Adrenal gland (tissue), 12 donors: ENCODE data around the gene MAPRE3. TPM values are rescaled to one million over a fixed set of nuclear protein-coding genes. Genes with fewer than 3 reads are reported as not detected.
A peak's percentile ranks its signal among the peaks of the same experiment; 100 is the strongest.

Source experiments
- DNase-seq, 7 donors: peaks; one replicate each; pipeline ENCODE4 v3.0.0-alpha.2; 2019 to 2020
- H3K27ac ChIP-seq, 5 donors: fragments of 200-600 bp; sonication (generic) in 4 of 5; 1 replicate in 3 of 5; 2 replicates in 2 of 5; pipeline versions ENCODE4 v1.5.1 to v1.8.0; 2016 to 2020; ENCODE audit warnings: mild to moderate bottlenecking in 1 of 5
- H3K27me3 ChIP-seq: fragments of 200-600 bp; 2 replicates; pipeline ENCODE4 v1.8.0; 2021
- H3K36me3 ChIP-seq, 2 donors: fragments of 200-600 bp; replicated peaks in 1 of 2; 1 replicate in 1 of 2; 2 replicates in 1 of 2; pipeline versions ENCODE4 v1.5.1 to v1.8.0; 2018 to 2022
- H3K4me1 ChIP-seq, 2 donors: fragments of 200-600 bp; replicated peaks in 1 of 2; 1 replicate in 1 of 2; 2 replicates in 1 of 2; pipeline versions ENCODE4 v1.5.1 to v1.8.0; 2018 to 2021
- H3K4me3 ChIP-seq, 4 donors: fragments of 200-600 bp; sonication (generic) in 3 of 4; one replicate each; pipeline ENCODE4 v1.5.1; 2016 to 2018
- H3K9me3 ChIP-seq, 3 donors: fragments of 200-600 bp; sonication (generic) in 1 of 3; replicated peaks in 1 of 3; 1 replicate in 2 of 3; 2 replicates in 1 of 3; pipeline versions ENCODE4 v1.5.1 to v1.8.0; 2016 to 2021
- POLR2A ChIP-seq, 2 donors: fragments of 450-650 bp; IDR thresholded peaks; one replicate each; pipeline ENCODE4 v1.6.1; 2017; ENCODE audit warnings: antibody characterized with exemption in 2 of 2, mild to moderate bottlenecking in 2 of 2, moderate library complexity in 1 of 2
- WGBS, 4 donors: extraction: QIAGEN DNeasy Blood & Tissue Kit in 2 of 4; methylation state at CpG; one replicate each; pipeline versions ENCODE4 v1.1.5 to v1.1.7; 2013 to 2017; 5-methylcytosine and 5-hydroxymethylcytosine counted together
- intact Hi-C, 2 donors: fragments of 100-400 bp; cut with DNase I; formaldehyde crosslinking; loops; one replicate each; pipeline versions ENCODE4 v1.14.1 to v1.15.0; 2022 to 2023
- polyA plus RNA-seq, 3 donors: library from polyadenylated mRNA; stranded (reverse); fragments of 200-250 nt in 2 of 3; fragments of 350-450 nt in 1 of 3; fragmentation: Illumina TruSeq in 1 of 3; extraction: RNeasy Lipid Tissue Mini Kit (QIAGEN cat#74804) in 1 of 3; gene quantifications; one replicate each; pipeline ENCODE4 v1.2.3, GENCODE V29; 2013 to 2014
- total RNA-seq, 9 donors: library from RNA; depleted of rRNA in 4 of 9; stranded (reverse); fragments of >200 nt in 4 of 9; fragments of 120-200 nt in 1 of 9; fragmentation: NEBNext Ultra II Directional in 1 of 9; extraction: Animal tissue kit (Norgen Biotek cat#: 25700) in 1 of 9; gene quantifications; one replicate each; pipeline versions ENCODE4 v1.1.0 to v1.2.4, GENCODE V29; 2013 to 2023
- TF ChIP-seq, protein P1 (sequence below), 6 experiments: fragments of 450-650 bp in 4 of 6; fragments of 200-600 bp in 2 of 6; sonication (generic) in 1 of 6; IDR thresholded peaks; 1 replicate in 5 of 6; 2 replicates in 1 of 6; pipeline versions ENCODE4 v1.5.1 to v1.8.0; 2016 to 2021; ENCODE audit warnings: antibody characterized with exemption in 6 of 6, mild to moderate bottlenecking in 2 of 6, moderate library complexity in 1 of 6
- donor health status: healthy with polysubstance abuse.
- donor health status: Bipolar disorder and iron deficiency.
- donor health status: DM: yes; HTN: yes; CAD: no.
- donor health status: DM: no; HTN: no; CAD: no.
- donor health status: DM: no; HTN: no; CAD: no.
- donor health status: DM: yes; HTN: yes; CAD: no.

Gene MAPRE3
- total and polyA plus RNA-seq, 12 donors: 11.0 to 73.0 (median 19.3) TPM

DNA sequence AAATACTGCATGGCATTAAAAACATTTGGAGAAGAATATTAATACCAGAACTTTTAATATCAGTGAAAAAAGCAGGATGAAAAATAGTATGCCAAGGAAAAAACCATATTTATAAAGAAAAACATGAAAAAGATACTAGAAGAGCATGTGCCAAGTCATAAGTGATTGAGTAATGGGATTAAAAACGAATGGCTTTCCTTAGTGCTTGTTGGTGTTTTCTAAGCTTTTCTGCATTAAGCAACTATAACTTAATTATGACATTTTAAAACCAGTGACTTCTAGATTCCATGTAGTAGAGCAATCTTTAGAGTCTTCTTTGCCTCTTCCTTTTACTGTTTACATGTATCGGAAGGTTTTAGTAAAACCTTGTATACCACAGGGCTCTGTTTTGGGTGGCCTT is 6.6 kb downstream of the MAPRE3 start:
- H3K4me1 ChIP-seq: peaks cover 0 to under 1% of the 10 kb centered on the region in 2 donors
- no peak overlapping the region for H3K27ac ChIP-seq
- no peak for TF ChIP-seq POLR2A (IDR thresholded peaks at IDR 0.05)
- TF ChIP-seq, protein P1, sequence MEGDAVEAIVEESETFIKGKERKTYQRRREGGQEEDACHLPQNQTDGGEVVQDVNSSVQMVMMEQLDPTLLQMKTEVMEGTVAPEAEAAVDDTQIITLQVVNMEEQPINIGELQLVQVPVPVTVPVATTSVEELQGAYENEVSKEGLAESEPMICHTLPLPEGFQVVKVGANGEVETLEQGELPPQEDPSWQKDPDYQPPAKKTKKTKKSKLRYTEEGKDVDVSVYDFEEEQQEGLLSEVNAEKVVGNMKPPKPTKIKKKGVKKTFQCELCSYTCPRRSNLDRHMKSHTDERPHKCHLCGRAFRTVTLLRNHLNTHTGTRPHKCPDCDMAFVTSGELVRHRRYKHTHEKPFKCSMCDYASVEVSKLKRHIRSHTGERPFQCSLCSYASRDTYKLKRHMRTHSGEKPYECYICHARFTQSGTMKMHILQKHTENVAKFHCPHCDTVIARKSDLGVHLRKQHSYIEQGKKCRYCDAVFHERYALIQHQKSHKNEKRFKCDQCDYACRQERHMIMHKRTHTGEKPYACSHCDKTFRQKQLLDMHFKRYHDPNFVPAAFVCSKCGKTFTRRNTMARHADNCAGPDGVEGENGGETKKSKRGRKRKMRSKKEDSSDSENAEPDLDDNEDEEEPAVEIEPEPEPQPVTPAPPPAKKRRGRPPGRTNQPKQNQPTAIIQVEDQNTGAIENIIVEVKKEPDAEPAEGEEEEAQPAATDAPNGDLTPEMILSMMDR (IDR thresholded peaks at IDR 0.05): no peak
- intact Hi-C loops: no loop called here
- no peak overlapping the region for H3K4me3 ChIP-seq
- H3K27me3 ChIP-seq: no peaks in the 10 kb centered on the region
- 79 to 88% (median 86%) methylated on average over 2 of the region's 2 CpGs for WGBS, 4 donors
- H3K36me3 ChIP-seq: no peaks in the 10 kb centered on the region
- no peak for DNase-seq
- no peaks in the 10 kb centered on the region for H3K9me3 ChIP-seq

GRCh38 chr2:26978061-26978596 is 7.7 kb downstream of the MAPRE3 start:
- Histone ChIP-seq H3K4me3 (no peak overlapping the region), H3K36me3 (no peaks in the 10 kb centered on the region), H3K27ac (no peak overlapping the region), H3K9me3 (no peaks in the 10 kb centered on the region), H3K4me1 (no peaks in the 10 kb centered on the region), H3K27me3 (no peaks in the 10 kb centered on the region)
- 45 to 64% (median 55%) methylated on average over 4 of the region's 4 CpGs for WGBS, 4 donors
- TF ChIP-seq POLR2A (IDR thresholded peaks at IDR 0.05): no peak
- TF ChIP-seq, protein P1 (IDR thresholded peaks at IDR 0.05): no peak
- intact Hi-C loops: no loop called here
- DNase-seq: peak in 3 of 7 donors; percentile 21 to 73 (median 32)

GRCh38 chr2:26979741-26980140 is 9.3 kb downstream of the MAPRE3 start:
- Histone ChIP-seq H3K4me1 (no peaks in the 10 kb centered on the region), H3K27ac (no peak overlapping the region), H3K36me3 (no peaks in the 10 kb centered on the region), H3K4me3 (no peak overlapping the region), H3K27me3 (no peaks in the 10 kb centered on the region), H3K9me3 (no peaks in the 10 kb centered on the region)
- WGBS, 4 donors: 51 to 80% (median 55%) methylated on average over 2 of the region's 2 CpGs
- TF ChIP-seq, protein P1 (IDR thresholded peaks at IDR 0.05): no peak
- TF ChIP-seq POLR2A (IDR thresholded peaks at IDR 0.05): no peak
- DNase-seq: no peak
- intact Hi-C loops: no loop called here

GRCh38 chr2:26980971-26981370 is 10.5 kb downstream of the MAPRE3 start:
- peak in 1 of 7 donors; percentile 35 for DNase-seq
- TF ChIP-seq, protein P1 (IDR thresholded peaks at IDR 0.05): no peak
- Histone ChIP-seq H3K27ac (no peak overlapping the region), H3K4me3 (no peak overlapping the region), H3K9me3 (no peaks in the 10 kb centered on the region), H3K27me3 (no peaks in the 10 kb centered on the region), H3K36me3 (no peaks in the 10 kb centered on the region), H3K4me1 (no peaks in the 10 kb centered on the region)
- WGBS, 4 donors: 92 to 95% (median 94%) methylated on average over 2 of the region's 2 CpGs
- intact Hi-C loops: no loop called here
